Endodermal cell (in vitro differentiated cells): ENCODE results near the gene GRIN2A. TPM values are rescaled to one million over a fixed set of nuclear protein-coding genes. Genes with fewer than 3 reads are reported as not detected.

ENCODE experiments used
- DNase-seq: peaks from one replicate; pipeline ENCODE4 v3.0.0-alpha.2; 2017
- H3K27ac ChIP-seq: 2 replicates; pipeline ENCODE4 v1.5.1; 2013; ENCODE audit warnings: mild to moderate bottlenecking, low read depth, low read length, moderate library complexity
- H3K27me3 ChIP-seq: 2 replicates; pipeline ENCODE4 v1.6.1; 2013; ENCODE audit warnings: mild to moderate bottlenecking, low read length, moderate library complexity; ENCODE audit not compliant: insufficient read depth, control insufficient read depth, poor library complexity, severe bottlenecking
- H3K36me3 ChIP-seq: 2 replicates; pipeline ENCODE4 v1.7.0; 2013; ENCODE audit warnings: mild to moderate bottlenecking, low read length, moderate library complexity; ENCODE audit not compliant: control insufficient read depth, insufficient read depth
- H3K4me1 ChIP-seq: one replicate; pipeline ENCODE4 v1.7.0; 2013; ENCODE audit warnings: low read length; ENCODE audit not compliant: control insufficient read depth, insufficient read depth
- H3K4me3 ChIP-seq: 2 replicates; pipeline ENCODE4 v1.5.1; 2013; ENCODE audit warnings: mild to moderate bottlenecking, low read length, moderate library complexity
- H3K9ac ChIP-seq: 2 replicates; pipeline ENCODE4 v1.6.1; 2013; ENCODE audit warnings: mild to moderate bottlenecking, low read length, moderate library complexity; ENCODE audit not compliant: poor library complexity, severe bottlenecking; ENCODE audit errors: extremely low read depth
- H3K9me3 ChIP-seq: 2 replicates; pipeline ENCODE4 v1.6.1; 2013; ENCODE audit warnings: mild to moderate bottlenecking, low read length, moderate library complexity; ENCODE audit not compliant: control insufficient read depth
- H3K27ac Mint-ChIP-seq: 2 replicates; pipeline ENCODE4 v1.8.0; 2020; ENCODE audit warnings: mixed read lengths
- H3K27me3 Mint-ChIP-seq: 2 replicates; pipeline ENCODE4 v1.8.0; 2021; ENCODE audit warnings: mild to moderate bottlenecking, mixed read lengths; ENCODE audit not compliant: insufficient read depth
- H3K36me3 Mint-ChIP-seq: 2 replicates; pipeline ENCODE4 v1.8.0; 2020; ENCODE audit warnings: low read depth, mixed read lengths
- H3K4me1 Mint-ChIP-seq: 2 replicates; pipeline ENCODE4 v1.8.0; 2020; ENCODE audit warnings: mixed read lengths
- H3K4me3 Mint-ChIP-seq: 2 replicates; pipeline ENCODE4 v1.8.0; 2020; ENCODE audit warnings: mild to moderate bottlenecking, moderate library complexity, mixed read lengths
- H3K9me3 Mint-ChIP-seq: 2 replicates; pipeline ENCODE4 v1.8.0; 2020; ENCODE audit warnings: mild to moderate bottlenecking, mixed read lengths
- CTCF ChIP-seq: fragments of 200-600 bp; sonication (generic); conservative IDR thresholded peaks from 2 replicates; pipeline ENCODE4 v1.5.0; 2021; ENCODE audit warnings: antibody characterized with exemption, mild to moderate bottlenecking
- WGBS, 2 experiments: methylation state at CpG; one replicate each; pipeline versions ENCODE4 v1.1.5 to v1.1.7; 2013; ENCODE audit warnings: missing lambda C conversion rate in 2 of 2, mixed read lengths in 1 of 2; ENCODE audit not compliant: insufficient coverage in 1 of 2, insufficient read length in 1 of 2; 5-methylcytosine and 5-hydroxymethylcytosine counted together
- total RNA-seq, 2 donors: library from RNA; stranded (reverse); fragmentation: NEBNext Ultra II Directional in 1 of 2; extraction: Animal tissue kit (Norgen Biotek cat#: 25700) in 1 of 2; gene quantifications; 2 replicates in 1 of 2; 3 replicates in 1 of 2; pipeline ENCODE4 v1.2.1, GENCODE V29; 2021

The GRIN2A gene
- total RNA-seq, 2 donors from 2014 or later: 1.2 TPM

- no peak for TF ChIP-seq CTCF
- no peaks in the 10 kb centered on the region for H3K36me3 Mint-ChIP-seq
- peaks cover 19% of the 10 kb centered on the region for H3K27me3 Mint-ChIP-seq
Observed at GRCh38 chr16:10045291-10045775, 136.9 kb downstream of the GRIN2A start.

GRCh38 chr16:10040136-10041080, 141.8 kb downstream of the GRIN2A start:
- Mint-ChIP-seq H3K9me3 (peaks cover 3% of the 10 kb centered on the region), H3K27ac (no peak overlapping the region), H3K36me3 (no peaks in the 10 kb centered on the region), H3K27me3 (peaks cover 30% of the 10 kb centered on the region), H3K4me3 (no peak overlapping the region), H3K4me1 (peaks cover 4% of the 10 kb centered on the region)
- DNase-seq: peak; percentile 67
- H3K9me3 ChIP-seq: no peaks in the 10 kb centered on the region
- TF ChIP-seq CTCF: no peak
- peaks cover 11% of the 10 kb centered on the region for H3K27me3 ChIP-seq
- H3K4me3 ChIP-seq: no peak overlapping the region
- H3K27ac ChIP-seq: no peak overlapping the region
- WGBS, 2 experiments: 66 to 87% methylated on average over 5 to 17 of the region's 17 CpGs
- peaks cover 3% of the 10 kb centered on the region for H3K4me1 ChIP-seq
- H3K9ac ChIP-seq: no peak overlapping the region
- H3K36me3 ChIP-seq: no peaks in the 10 kb centered on the region

More at GRCh38 chr16:10045291-10045775, 136.9 kb downstream of the GRIN2A start:
- H3K4me3 ChIP-seq: no peak overlapping the region
- no peaks in the 10 kb centered on the region for H3K36me3 ChIP-seq
- WGBS, 2 experiments: 83 to 89% methylated on average over 5 of the region's 5 CpGs
- H3K27ac ChIP-seq: no peak overlapping the region
- H3K9me3 ChIP-seq: no peaks in the 10 kb centered on the region
- DNase-seq: no peak
- Mint-ChIP-seq H3K4me1 (no peaks in the 10 kb centered on the region), H3K9me3 (peaks cover 7% of the 10 kb centered on the region), H3K4me3 (no peak overlapping the region), H3K27ac (no peak overlapping the region)
- peaks cover 11% of the 10 kb centered on the region for H3K27me3 ChIP-seq
- H3K9ac ChIP-seq: no peak overlapping the region
- no peaks in the 10 kb centered on the region for H3K4me1 ChIP-seq

GRCh38 chr16:10039220-10040096, 142.8 kb downstream of the GRIN2A start:
- Histone ChIP-seq H3K9me3 (no peaks in the 10 kb centered on the region), H3K9ac (no peak overlapping the region), H3K36me3 (no peaks in the 10 kb centered on the region), H3K27me3 (peaks cover 4% of the 10 kb centered on the region), H3K4me1 (peaks cover 3% of the 10 kb centered on the region), H3K27ac (no peak overlapping the region), H3K4me3 (peak overlapping the region; percentile 58)
- 10% methylated on average over 7 to 25 of the region's 28 CpGs for WGBS, 2 experiments
- Mint-ChIP-seq H3K36me3 (no peaks in the 10 kb centered on the region), H3K9me3 (peaks cover 3% of the 10 kb centered on the region), H3K27ac (no peak overlapping the region), H3K4me1 (peaks cover 7% of the 10 kb centered on the region), H3K4me3 (no peak overlapping the region), H3K27me3 (peaks cover 37% of the 10 kb centered on the region)
- DNase-seq: peak; percentile 79
- peak; percentile 58 for TF ChIP-seq CTCF
